K562 (cell line): ENCODE results near the gene ZNHIT3. TPM values are rescaled to one million over a fixed set of nuclear protein-coding genes. Genes with fewer than 3 reads are reported as not detected.

Experiments used
- FOXJ2 ChIP-seq: fragments of 200-800 bp; sonication (Bioruptor generic); IDR thresholded peaks from 2 replicates; pipeline ENCODE4 v1.6.1; 2016; ENCODE audit warnings: missing genetic modification characterization, missing compliant biosample characterization
- HIVEP1 ChIP-seq: fragments of 250-450 bp; sonication (Bioruptor Pico); IDR thresholded peaks from 2 replicates; pipeline ENCODE4 v1.4.0; 2020; ENCODE audit warnings: mild to moderate bottlenecking
- SMAD4 ChIP-seq: fragments of 250-450 bp; sonication (Bioruptor Pico); conservative IDR thresholded peaks from 2 replicates; pipeline ENCODE4 v1.8.0; 2021; ENCODE audit warnings: inconsistent platforms, mild to moderate bottlenecking, moderate library complexity
- TAF7 ChIP-seq: fragments of 450-650 bp; IDR thresholded peaks from 2 replicates; pipeline ENCODE4 v1.6.1; 2016; ENCODE audit warnings: missing genetic modification characterization, missing compliant biosample characterization
- polyA plus RNA-seq, 8 experiments: library from polyadenylated mRNA; depleted of rRNA in 4 of 8; stranded (reverse) in 5 of 8; unstranded in 3 of 8; fragments of >200 nt; fragmentation: Nextera tagmentation in 2 of 8; fragmentation: Illumina TruSeq in 1 of 8; extraction: Ambion mirVana in 2 of 8; extraction: Trizol in 1 of 8; gene quantifications; 2 replicates each; pipeline versions ENCODE4 v1.2.1 to v1.2.3, GENCODE V29; 2011 to 2014; ENCODE audit warnings: inconsistent platforms in 1 of 8, missing spikeins in 1 of 8
- total RNA-seq, 7 experiments: library from RNA; depleted of rRNA in 6 of 7; stranded (reverse); fragments of >200 nt in 6 of 7; fragmentation: Illumina TruSeq in 2 of 7; extraction: Trizol in 2 of 7; gene quantifications; 2 replicates each; pipeline versions ENCODE4 v1.2.1 to v1.2.3, GENCODE V29; 2011 to 2021; ENCODE audit warnings: low replicate concordance in 1 of 7
- TF ChIP-seq, protein P1 (sequence below), 2 experiments: fragments of 450-650 bp; IDR thresholded peaks; 2 replicates each; pipeline ENCODE4 v1.6.1; 2016; ENCODE audit warnings: mild to moderate bottlenecking in 2 of 2, borderline replicate concordance in 1 of 2, low read depth in 1 of 2, moderate library complexity in 1 of 2

Gene ZNHIT3
- total and polyA plus RNA-seq, 9 of the 15 experiments (the other 6 are each of a cell fraction or from before 2014, with no cell fraction given): 45.0 to 300 (median 88.4) TPM

- TF ChIP-seq, protein P1, sequence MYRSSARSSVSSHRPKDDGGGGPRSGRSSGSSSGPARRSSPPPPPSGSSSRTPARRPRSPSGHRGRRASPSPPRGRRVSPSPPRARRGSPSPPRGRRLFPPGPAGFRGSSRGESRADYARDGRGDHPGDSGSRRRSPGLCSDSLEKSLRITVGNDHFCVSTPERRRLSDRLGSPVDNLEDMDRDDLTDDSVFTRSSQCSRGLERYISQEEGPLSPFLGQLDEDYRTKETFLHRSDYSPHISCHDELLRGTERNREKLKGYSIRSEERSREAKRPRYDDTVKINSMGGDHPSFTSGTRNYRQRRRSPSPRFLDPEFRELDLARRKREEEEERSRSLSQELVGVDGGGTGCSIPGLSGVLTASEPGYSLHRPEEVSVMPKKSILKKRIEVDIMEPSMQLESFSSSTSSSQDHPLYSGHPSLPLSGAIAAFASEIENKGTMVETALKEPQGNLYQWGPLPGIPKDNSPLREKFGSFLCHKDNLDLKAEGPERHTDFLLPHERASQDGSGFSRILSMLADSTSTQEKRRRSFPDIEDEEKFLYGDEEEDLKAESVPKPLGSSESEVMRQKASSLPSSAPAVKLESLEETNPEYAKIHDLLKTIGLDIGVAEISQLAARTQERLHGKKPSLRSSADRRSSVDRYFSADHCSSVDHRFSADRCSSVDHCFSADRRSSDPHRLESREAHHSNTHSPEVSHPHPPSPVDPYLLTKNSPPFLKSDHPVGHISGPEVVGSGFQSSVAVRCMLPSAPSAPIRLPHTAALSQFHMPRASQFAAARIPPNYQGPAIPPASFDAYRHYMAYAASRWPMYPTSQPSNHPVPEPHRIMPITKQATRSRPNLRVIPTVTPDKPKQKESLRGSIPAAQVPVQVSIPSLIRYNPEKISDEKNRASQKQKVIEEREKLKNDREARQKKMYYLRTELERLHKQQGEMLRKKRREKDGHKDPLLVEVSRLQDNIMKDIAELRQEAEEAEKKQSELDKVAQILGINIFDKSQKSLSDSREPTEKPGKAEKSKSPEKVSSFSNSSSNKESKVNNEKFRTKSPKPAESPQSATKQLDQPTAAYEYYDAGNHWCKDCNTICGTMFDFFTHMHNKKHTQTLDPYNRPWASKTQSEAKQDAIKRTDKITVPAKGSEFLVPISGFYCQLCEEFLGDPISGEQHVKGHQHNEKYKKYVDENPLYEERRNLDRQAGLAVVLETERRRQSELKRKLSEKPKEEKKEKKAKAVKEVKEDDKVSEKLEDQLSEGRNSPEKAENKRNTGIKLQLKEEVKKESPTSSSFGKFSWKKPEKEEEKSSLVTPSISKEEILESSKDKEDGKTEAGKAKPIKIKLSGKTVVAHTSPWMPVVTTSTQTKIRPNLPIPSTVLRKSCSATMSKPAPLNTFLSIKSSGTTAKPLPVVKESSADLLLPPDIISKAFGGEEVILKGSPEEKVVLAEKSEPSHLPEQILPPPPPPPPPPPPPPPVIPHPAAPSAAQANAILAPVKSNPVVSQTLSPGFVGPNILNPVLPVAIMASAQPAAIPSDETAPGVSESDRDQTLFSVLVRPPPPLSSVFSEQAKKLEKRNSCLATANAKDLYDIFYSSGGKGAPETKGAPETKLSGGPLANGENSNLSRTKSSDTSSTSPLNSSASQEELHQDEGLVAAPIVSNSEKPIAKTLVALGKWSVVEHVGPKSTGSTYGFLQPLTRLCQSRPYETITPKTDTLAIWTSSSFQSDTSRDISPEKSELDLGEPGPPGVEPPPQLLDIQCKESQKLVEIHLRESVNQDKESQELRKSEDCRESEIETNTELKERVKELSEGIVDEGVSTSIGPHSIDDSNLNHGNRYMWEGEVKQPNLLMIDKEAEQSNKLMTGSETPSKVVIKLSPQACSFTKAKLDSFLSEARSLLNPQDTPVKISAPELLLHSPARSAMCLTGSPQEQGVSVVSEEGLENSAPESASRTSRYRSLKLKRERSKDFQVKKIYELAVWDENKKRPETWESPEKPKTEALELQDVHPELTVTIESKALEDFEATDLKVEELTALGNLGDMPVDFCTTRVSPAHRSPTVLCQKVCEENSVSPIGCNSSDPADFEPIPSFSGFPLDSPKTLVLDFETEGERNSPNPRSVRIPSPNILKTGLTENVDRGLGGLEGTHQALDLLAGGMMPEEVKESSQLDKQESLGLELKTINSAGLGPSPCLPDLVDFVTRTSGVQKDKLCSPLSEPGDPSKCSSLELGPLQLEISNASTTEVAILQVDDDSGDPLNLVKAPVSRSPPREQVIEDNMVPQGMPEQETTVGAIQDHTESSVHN (IDR thresholded peaks at IDR 0.05; ENCODE audit: borderline replicate concordance in 1 of 2, low read depth in 1 of 2): no peak
- no peak for TF ChIP-seq HIVEP1
- no peak for TF ChIP-seq SMAD4 (CRISPR knock-in tag)
- TF ChIP-seq FOXJ2 (tag): no peak
- TF ChIP-seq TAF7 (tag): no peak
Observed at GRCh38 chr17:36474571-36474970, 11.9 kb upstream of the ZNHIT3 start (continued).
